Ascending aorta (tissue), 2 donors: ENCODE data around the gene TRAF2. TPM values are rescaled to one million over a fixed set of nuclear protein-coding genes. Genes with fewer than 3 reads are reported as not detected.

Experiments used
- DNase-seq, 2 donors: peaks; one replicate each; pipeline ENCODE4 v3.0.0-alpha.2; 2019; ENCODE audit warnings: low spot score in 2 of 2
- H3K27ac ChIP-seq, 2 donors: fragments of 200-600 bp; sonication (generic); one replicate each; pipeline ENCODE4 v1.5.1; 2016 to 2017; ENCODE audit warnings: mild to moderate bottlenecking in 1 of 2
- H3K27me3 ChIP-seq: fragments of 200-600 bp; sonication (generic); one replicate; pipeline ENCODE4 v1.5.1; 2017
- H3K36me3 ChIP-seq, 2 donors: fragments of 200-600 bp; sonication (generic); one replicate each; pipeline ENCODE4 v1.5.1; 2016
- H3K4me1 ChIP-seq, 2 donors: fragments of 200-600 bp; sonication (generic); one replicate each; pipeline ENCODE4 v1.5.1; 2016 to 2017; ENCODE audit warnings: mild to moderate bottlenecking in 1 of 2
- H3K4me3 ChIP-seq, 2 donors: fragments of 200-600 bp; sonication (generic); one replicate each; pipeline ENCODE4 v1.5.1; 2016 to 2017; ENCODE audit warnings: mild to moderate bottlenecking in 1 of 2
- H3K9me3 ChIP-seq, 2 donors: fragments of 200-600 bp; sonication (generic); one replicate each; pipeline ENCODE4 v1.5.1; 2016
- CTCF ChIP-seq, 3 experiments: fragments of 200-600 bp in 2 of 3; fragments of 450-650 bp in 1 of 3; sonication (generic) in 2 of 3; IDR thresholded peaks; one replicate each; pipeline ENCODE4 v1.5.1; 2016 to 2019; ENCODE audit warnings: antibody characterized with exemption in 3 of 3, mild to moderate bottlenecking in 1 of 3, moderate library complexity in 1 of 3
- intact Hi-C: fragments of 100-400 bp; cut with DNase I; formaldehyde crosslinking; loops from one replicate; pipeline ENCODE4 v1.15.1; 2023
- total RNA-seq: library from RNA; depleted of rRNA; stranded (reverse); fragments of >200 nt; gene quantifications from one replicate; pipeline ENCODE4 v1.1.0, GENCODE V29; 2016

The TRAF2 gene
- total RNA-seq, 1 donor from 2014 or later, result 4.4 TPM

GRCh38 chr9:136849960-136850865, 36.1 kb upstream of the TRAF2 start:
- DNase-seq, result no peak
- no peaks in the 10 kb centered on the region for H3K36me3 ChIP-seq
- intact Hi-C loops, result loop anchor here (1.0 to 5.0 kb wide), 7 partner anchors 16 to 179 kb away; partner anchors contain the start of genes ABCA2, C8G, EDF1 and FBXW5
- no peaks in the 10 kb centered on the region for H3K9me3 ChIP-seq
- peaks cover 19% of the 10 kb centered on the region for H3K27me3 ChIP-seq
- H3K4me3 ChIP-seq, result peak overlapping the region; percentile 85 to 98
- TF ChIP-seq CTCF (IDR thresholded peaks at IDR 0.05), result no peak
- H3K4me1 ChIP-seq, result peaks cover 8 to 21% of the 10 kb centered on the region in 2 donors
- H3K27ac ChIP-seq, result peak overlapping the region; percentile 93 to 95

DNA sequence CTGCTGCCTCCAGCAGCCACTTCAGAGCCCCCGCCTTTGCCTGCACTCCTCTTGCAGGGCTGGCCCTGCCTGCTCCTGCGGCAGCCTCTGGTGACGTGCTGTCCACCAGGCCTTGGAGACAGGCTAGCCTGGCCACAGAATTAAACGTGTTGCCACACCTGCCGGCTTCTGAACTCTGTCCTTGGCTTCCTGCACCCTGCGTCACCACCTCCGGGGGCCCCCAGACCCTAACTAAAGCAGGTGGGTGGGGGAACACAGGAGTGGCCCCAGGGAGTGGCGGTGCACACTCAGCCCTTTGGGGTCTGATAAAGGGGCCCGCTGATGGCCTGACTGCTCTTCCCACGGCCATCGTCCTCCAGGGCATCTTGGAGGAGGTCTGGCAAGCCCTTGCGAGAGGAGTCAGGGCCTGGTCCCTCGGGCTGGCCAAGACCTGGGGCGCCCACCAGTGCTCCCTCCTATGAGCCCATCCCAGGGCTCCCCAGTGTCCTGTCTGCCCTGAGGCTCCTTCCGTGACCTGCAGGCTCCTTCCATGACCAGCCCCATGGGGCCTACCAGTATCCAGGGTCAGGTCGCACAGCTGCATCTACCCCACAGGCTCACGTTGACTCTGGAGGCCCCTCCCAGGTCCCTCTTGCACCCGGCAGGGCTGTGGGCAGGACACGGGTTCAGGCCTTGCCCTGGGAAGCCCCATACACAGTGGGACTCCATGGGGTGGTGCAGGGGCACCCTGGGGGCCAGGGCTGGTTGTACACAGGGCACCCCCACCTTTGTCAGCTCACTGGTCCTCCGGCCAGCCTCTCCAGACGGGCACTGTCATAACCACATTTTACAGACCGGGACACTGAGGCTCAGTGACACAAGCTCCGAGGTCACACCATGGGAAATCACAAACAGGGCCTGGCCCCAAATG, 35.2 kb upstream of the TRAF2 start:
- Histone ChIP-seq H3K27ac (no peak overlapping the region), H3K36me3 (no peaks in the 10 kb centered on the region), H3K9me3 (no peaks in the 10 kb centered on the region), H3K27me3 (peaks cover 11% of the 10 kb centered on the region), H3K4me3 (no peak overlapping the region), H3K4me1 (peaks cover 8 to 21% of the 10 kb centered on the region in 2 donors)
- intact Hi-C loops, result no loop called here
- TF ChIP-seq CTCF (IDR thresholded peaks at IDR 0.05), result no peak
- DNase-seq, result no peak

- DNase-seq, result no peak
- TF ChIP-seq CTCF (IDR thresholded peaks at IDR 0.05), result no peak
Observed at GRCh38 chr9:136851941-136852663, 34.2 kb upstream of the TRAF2 start, which contains the start of gene MAMDC4. Gene MAMDC4 (plus strand): TSS chr9:136852346. CDS start chr9:136852417, 71 bp downstream.

GRCh38 chr9:136852664-136853595, 33.4 kb upstream of the TRAF2 start:
- no peaks in the 10 kb centered on the region for H3K36me3 ChIP-seq
- TF ChIP-seq CTCF (IDR thresholded peaks at IDR 0.05), result no peak
- H3K27ac ChIP-seq, result no peak overlapping the region
- H3K4me3 ChIP-seq, result no peak overlapping the region
- peaks cover 8 to 11% of the 10 kb centered on the region in 2 donors for H3K4me1 ChIP-seq
- H3K27me3 ChIP-seq, result no peaks in the 10 kb centered on the region
- intact Hi-C loops, result no loop called here
- DNase-seq, result no peak
- H3K9me3 ChIP-seq, result no peaks in the 10 kb centered on the region

More at GRCh38 chr9:136851941-136852663, 34.2 kb upstream of the TRAF2 start, which contains the start of gene MAMDC4:
- intact Hi-C loops, result no loop called here
- peaks cover 3% of the 10 kb centered on the region for H3K27me3 ChIP-seq
- H3K27ac ChIP-seq, result no peak within 1 kb of the TSS
- H3K9me3 ChIP-seq, result no peaks in the 10 kb centered on the region
- H3K4me3 ChIP-seq, result no peak within 1 kb of the TSS
- H3K4me1 ChIP-seq, result peaks cover 8 to 16% of the 10 kb centered on the region in 2 donors
- no peaks in the 10 kb centered on the region for H3K36me3 ChIP-seq
